Measurements from ENCODE around the gene BTBD8. TPM values are rescaled to one million over a fixed set of nuclear protein-coding genes. Genes with fewer than 3 reads are reported as not detected.

The BTBD8 gene
- total and polyA plus RNA-seq, 2 of the 4 experiments (the other 2 are of a cell fraction), result 0.94 to 2.0 TPM

DNA sequence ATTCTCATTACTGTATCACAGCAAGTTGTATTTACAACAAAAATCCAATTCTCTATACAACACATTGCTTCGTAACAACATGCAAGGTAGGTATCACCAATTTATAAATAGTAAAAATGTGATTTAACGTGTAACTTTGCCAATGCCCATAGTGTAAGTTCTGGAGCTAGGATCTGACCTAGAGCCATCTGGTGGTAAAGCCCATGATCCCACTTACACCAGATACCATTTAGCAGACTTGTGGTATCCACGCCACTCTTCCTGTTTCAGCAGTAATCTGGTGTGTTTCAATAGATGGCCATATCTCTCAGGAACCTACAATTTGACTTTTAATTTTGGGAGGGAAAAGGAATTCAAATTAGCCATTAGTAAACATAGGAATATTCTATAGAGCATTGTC lies 15.1 kb upstream of the BTBD8 start:
- intact Hi-C loops (cut with micrococcal nuclease) (no loop called here), dilution Hi-C loops (cut with HindIII; ENCODE audit: low sequenced_read_pairs, unreplicated experiment) (no loop called here), in situ Hi-C loops (cut with MboI; ENCODE audit: low sequenced_read_pairs) (no loop called here)
- no peak overlapping the region for H4K8ac ChIP-seq (ENCODE audit: low read depth in 2 of 2, low read length in 2 of 2)
- no peak overlapping the region for H4K5ac ChIP-seq (ENCODE audit: low read depth, low read length)
- no peak overlapping the region for H4K91ac ChIP-seq (ENCODE audit: insufficient read depth, low read depth, low read length)
- TF ChIP-seq NFE2L2 (IDR thresholded peaks at IDR 0.05; ENCODE audit: low read depth, low read length) (no peak), RAD21 (IDR thresholded peaks at IDR 0.05; ENCODE audit: low read length) (no peak), BHLHE40 (IDR thresholded peaks at IDR 0.05; ENCODE audit: low read depth, low read length) (no peak), FOS (IDR thresholded peaks at IDR 0.05; ENCODE audit: low read depth, low read length) (no peak), RFX5 (IDR thresholded peaks at IDR 0.05; ENCODE audit: low read depth, low read length) (no peak), MAZ (IDR thresholded peaks at IDR 0.05; ENCODE audit: borderline replicate concordance, low read depth, low read length) (no peak), POLR2A (IDR thresholded peaks at IDR 0.05; ENCODE audit: low read depth, low read length) (no peak), MAFK (IDR thresholded peaks at IDR 0.05; ENCODE audit: low read depth, low read length) (no peak), CEBPB (IDR thresholded peaks at IDR 0.05; ENCODE audit: low read depth, low read length) (no peak), SMC3 (IDR thresholded peaks at IDR 0.05; ENCODE audit: low read depth, low read length) (no peak)
- TF ChIP-seq, protein P1, sequence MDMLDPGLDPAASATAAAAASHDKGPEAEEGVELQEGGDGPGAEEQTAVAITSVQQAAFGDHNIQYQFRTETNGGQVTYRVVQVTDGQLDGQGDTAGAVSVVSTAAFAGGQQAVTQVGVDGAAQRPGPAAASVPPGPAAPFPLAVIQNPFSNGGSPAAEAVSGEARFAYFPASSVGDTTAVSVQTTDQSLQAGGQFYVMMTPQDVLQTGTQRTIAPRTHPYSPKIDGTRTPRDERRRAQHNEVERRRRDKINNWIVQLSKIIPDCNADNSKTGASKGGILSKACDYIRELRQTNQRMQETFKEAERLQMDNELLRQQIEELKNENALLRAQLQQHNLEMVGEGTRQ (IDR thresholded peaks at IDR 0.05; ENCODE audit: low read depth, low read length), result no peak
- TF ChIP-seq, protein P2, sequence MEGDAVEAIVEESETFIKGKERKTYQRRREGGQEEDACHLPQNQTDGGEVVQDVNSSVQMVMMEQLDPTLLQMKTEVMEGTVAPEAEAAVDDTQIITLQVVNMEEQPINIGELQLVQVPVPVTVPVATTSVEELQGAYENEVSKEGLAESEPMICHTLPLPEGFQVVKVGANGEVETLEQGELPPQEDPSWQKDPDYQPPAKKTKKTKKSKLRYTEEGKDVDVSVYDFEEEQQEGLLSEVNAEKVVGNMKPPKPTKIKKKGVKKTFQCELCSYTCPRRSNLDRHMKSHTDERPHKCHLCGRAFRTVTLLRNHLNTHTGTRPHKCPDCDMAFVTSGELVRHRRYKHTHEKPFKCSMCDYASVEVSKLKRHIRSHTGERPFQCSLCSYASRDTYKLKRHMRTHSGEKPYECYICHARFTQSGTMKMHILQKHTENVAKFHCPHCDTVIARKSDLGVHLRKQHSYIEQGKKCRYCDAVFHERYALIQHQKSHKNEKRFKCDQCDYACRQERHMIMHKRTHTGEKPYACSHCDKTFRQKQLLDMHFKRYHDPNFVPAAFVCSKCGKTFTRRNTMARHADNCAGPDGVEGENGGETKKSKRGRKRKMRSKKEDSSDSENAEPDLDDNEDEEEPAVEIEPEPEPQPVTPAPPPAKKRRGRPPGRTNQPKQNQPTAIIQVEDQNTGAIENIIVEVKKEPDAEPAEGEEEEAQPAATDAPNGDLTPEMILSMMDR (conservative IDR thresholded peaks at IDR 0.05; ENCODE audit: low read depth, low read length), result no peak
- H3K4me2 ChIP-seq (ENCODE audit: low read depth, low read length), result no peak overlapping the region
- no peak overlapping the region for H3K27ac ChIP-seq (ENCODE audit: insufficient read depth, low read length)
- no peak overlapping the region for H3K18ac ChIP-seq (ENCODE audit: low read depth, low read length)
- H2BK5ac ChIP-seq (ENCODE audit: low read depth, low read length, poor library complexity, severe bottlenecking), result no peak overlapping the region
- no peak overlapping the region for H2BK120ac ChIP-seq (ENCODE audit: low read depth, low read length)
- no peak overlapping the region for H3K9ac ChIP-seq (ENCODE audit: low read depth, low read length)
- no peaks in the 10 kb centered on the region for H3K27me3 ChIP-seq (ENCODE audit: control insufficient read depth, insufficient read depth, low read length)
- no peaks in the 10 kb centered on the region for H3K36me3 ChIP-seq (ENCODE audit: control insufficient read depth, insufficient read depth, low read length)
- H2AK9ac ChIP-seq (replicated peaks; ENCODE audit: low read depth, low read length, poor library complexity), result no peak overlapping the region
- DNase-seq (no peak), ATAC-seq (ENCODE audit: low read depth) (no peak)
- H2AFZ ChIP-seq (replicated peaks; ENCODE audit: low read length, poor library complexity), result no peak overlapping the region
- no peak overlapping the region for H2BK15ac ChIP-seq (ENCODE audit: low read depth, low read length)
- H3K79me1 ChIP-seq (ENCODE audit: low read depth in 1 of 2, low read length in 2 of 2), result no peaks in the 10 kb centered on the region
- H2AK5ac ChIP-seq (ENCODE audit: low read depth, low read length), result no peak overlapping the region
- H3K9me1 ChIP-seq (ENCODE audit: insufficient read depth, low read length), result no peaks in the 10 kb centered on the region
- ChIA-PET POLR2A (ENCODE audit: unreplicated experiment) (no interaction called here), CTCF (no interaction called here)
- H3K4me1 ChIP-seq (ENCODE audit: control insufficient read depth, insufficient read depth, low read length), result no peaks in the 10 kb centered on the region
- H4K20me1 ChIP-seq (ENCODE audit: insufficient read depth, low read length), result no peaks in the 10 kb centered on the region
- H3K4me3 ChIP-seq (ENCODE audit: insufficient read depth, low read depth, low read length), result no peak overlapping the region
- H3K4ac ChIP-seq (ENCODE audit: low read depth, low read length), result no peak overlapping the region
- H2BK20ac ChIP-seq (ENCODE audit: low read depth, low read length), result no peak overlapping the region
- H3K14ac ChIP-seq (replicated peaks; ENCODE audit: low read depth, low read length), result no peak overlapping the region
- H3K56ac ChIP-seq (ENCODE audit: extremely low read depth, insufficient read depth, low read length), result no peak overlapping the region
- no CpG with 5 or more reads among the region's 3 CpGs for WGBS, 2 experiments (ENCODE audit: extremely low coverage in 2 of 2, insufficient read length in 1 of 2)
- no TSS peak for BruUV-seq (replicated peaks)
- no peak overlapping the region for H3K23ac ChIP-seq (ENCODE audit: low read depth, low read length)
- no peaks in the 10 kb centered on the region for H3K9me3 ChIP-seq (ENCODE audit: control insufficient read depth, insufficient read depth, low read length)

All from IMR-90 (cell line).